WTC11 (cell line): Measurements from ENCODE around the gene TIMM50.

Experiments
- GABPB1 ChIP-seq: sonication (generic); formaldehyde crosslinking; IDR thresholded peaks from 2 replicates; pipeline ENCODE4 v1.8.1; 2023; ENCODE audit warnings: mild to moderate bottlenecking, missing genetic modification reagents
- SMAD3 ChIP-seq: sonication (generic); formaldehyde crosslinking; IDR thresholded peaks from 2 replicates; pipeline ENCODE4 v1.8.0; 2022; ENCODE audit warnings: missing genetic modification reagents, mild to moderate bottlenecking, borderline replicate concordance
- SP1 ChIP-seq: sonication (generic); formaldehyde crosslinking; conservative IDR thresholded peaks from 2 replicates; pipeline ENCODE4 v1.8.1; 2022; ENCODE audit warnings: missing genetic modification reagents
- TEAD1 ChIP-seq: sonication (generic); formaldehyde crosslinking; IDR thresholded peaks from 2 replicates; pipeline ENCODE4 v1.8.0; 2022; ENCODE audit warnings: mild to moderate bottlenecking, missing genetic modification reagents
- ZBTB21 ChIP-seq: sonication (generic); formaldehyde crosslinking; IDR thresholded peaks from 2 replicates; pipeline ENCODE4 v1.8.1; 2023; ENCODE audit warnings: mild to moderate bottlenecking, missing genetic modification reagents, borderline replicate concordance
- TF ChIP-seq, protein P1 (sequence below): fragments of 200-600 bp; IDR thresholded peaks from 2 replicates; pipeline ENCODE4 v1.8.0; 2022; ENCODE audit warnings: antibody characterized with exemption
- TF ChIP-seq, protein P2 (sequence below): fragments of 250-450 bp; sonication (Bioruptor Pico); IDR thresholded peaks from 2 replicates; pipeline ENCODE4 v1.9.0; 2021; ENCODE audit warnings: mild to moderate bottlenecking
- TF ChIP-seq, protein P3 (sequence below): sonication (generic); formaldehyde crosslinking; IDR thresholded peaks from 2 replicates; pipeline ENCODE4 v1.8.0; 2023; ENCODE audit warnings: missing genetic modification reagents
- TF ChIP-seq, protein P4 (sequence below): sonication (generic); formaldehyde crosslinking; IDR thresholded peaks from 2 replicates; pipeline ENCODE4 v1.8.1; 2022; ENCODE audit warnings: missing genetic modification reagents, borderline replicate concordance

DNA sequence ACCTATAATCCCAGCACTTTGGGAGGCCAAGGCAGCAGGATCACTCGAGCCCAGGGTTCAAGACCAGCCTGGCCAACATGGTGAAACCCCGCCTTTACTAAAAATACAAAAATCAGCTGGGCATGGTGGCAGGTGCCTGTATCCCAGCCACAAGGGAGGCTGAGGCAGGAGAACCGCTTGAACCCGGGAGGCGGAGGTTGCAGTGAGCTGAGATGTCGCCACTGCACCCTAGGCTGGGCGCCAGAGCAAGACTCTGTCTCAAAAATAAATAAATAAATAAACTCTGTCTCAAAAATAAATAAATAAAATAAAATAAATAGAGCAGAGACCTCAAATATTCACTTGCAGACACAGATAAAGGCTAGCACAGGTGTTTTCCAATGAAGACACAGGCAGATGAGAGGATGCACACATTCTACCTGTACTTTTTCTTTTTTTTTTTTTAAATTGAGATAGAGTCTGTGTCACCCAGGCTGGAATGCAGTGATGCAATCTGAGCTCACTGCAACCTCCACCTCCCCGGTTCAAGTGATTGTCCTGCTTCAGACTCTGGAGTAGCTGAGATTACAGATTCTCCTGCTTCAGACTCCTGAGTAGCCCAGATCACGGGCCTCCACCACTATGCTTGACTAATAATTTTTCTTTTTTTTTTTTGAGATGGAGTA lies 42.2 kb upstream of the TIMM50 start:
- TF ChIP-seq, protein P1, sequence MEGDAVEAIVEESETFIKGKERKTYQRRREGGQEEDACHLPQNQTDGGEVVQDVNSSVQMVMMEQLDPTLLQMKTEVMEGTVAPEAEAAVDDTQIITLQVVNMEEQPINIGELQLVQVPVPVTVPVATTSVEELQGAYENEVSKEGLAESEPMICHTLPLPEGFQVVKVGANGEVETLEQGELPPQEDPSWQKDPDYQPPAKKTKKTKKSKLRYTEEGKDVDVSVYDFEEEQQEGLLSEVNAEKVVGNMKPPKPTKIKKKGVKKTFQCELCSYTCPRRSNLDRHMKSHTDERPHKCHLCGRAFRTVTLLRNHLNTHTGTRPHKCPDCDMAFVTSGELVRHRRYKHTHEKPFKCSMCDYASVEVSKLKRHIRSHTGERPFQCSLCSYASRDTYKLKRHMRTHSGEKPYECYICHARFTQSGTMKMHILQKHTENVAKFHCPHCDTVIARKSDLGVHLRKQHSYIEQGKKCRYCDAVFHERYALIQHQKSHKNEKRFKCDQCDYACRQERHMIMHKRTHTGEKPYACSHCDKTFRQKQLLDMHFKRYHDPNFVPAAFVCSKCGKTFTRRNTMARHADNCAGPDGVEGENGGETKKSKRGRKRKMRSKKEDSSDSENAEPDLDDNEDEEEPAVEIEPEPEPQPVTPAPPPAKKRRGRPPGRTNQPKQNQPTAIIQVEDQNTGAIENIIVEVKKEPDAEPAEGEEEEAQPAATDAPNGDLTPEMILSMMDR = no peak
- TF ChIP-seq ZBTB21 (CRISPR knock-in tag) (no peak), TEAD1 (CRISPR knock-in tag) (no peak), GABPB1 (CRISPR knock-in tag) (peak; percentile 70; the same call in 1 of the 2 replicates), SP1 (CRISPR knock-in tag) (no peak), SMAD3 (CRISPR knock-in tag) (no peak)
- TF ChIP-seq, protein P2, sequence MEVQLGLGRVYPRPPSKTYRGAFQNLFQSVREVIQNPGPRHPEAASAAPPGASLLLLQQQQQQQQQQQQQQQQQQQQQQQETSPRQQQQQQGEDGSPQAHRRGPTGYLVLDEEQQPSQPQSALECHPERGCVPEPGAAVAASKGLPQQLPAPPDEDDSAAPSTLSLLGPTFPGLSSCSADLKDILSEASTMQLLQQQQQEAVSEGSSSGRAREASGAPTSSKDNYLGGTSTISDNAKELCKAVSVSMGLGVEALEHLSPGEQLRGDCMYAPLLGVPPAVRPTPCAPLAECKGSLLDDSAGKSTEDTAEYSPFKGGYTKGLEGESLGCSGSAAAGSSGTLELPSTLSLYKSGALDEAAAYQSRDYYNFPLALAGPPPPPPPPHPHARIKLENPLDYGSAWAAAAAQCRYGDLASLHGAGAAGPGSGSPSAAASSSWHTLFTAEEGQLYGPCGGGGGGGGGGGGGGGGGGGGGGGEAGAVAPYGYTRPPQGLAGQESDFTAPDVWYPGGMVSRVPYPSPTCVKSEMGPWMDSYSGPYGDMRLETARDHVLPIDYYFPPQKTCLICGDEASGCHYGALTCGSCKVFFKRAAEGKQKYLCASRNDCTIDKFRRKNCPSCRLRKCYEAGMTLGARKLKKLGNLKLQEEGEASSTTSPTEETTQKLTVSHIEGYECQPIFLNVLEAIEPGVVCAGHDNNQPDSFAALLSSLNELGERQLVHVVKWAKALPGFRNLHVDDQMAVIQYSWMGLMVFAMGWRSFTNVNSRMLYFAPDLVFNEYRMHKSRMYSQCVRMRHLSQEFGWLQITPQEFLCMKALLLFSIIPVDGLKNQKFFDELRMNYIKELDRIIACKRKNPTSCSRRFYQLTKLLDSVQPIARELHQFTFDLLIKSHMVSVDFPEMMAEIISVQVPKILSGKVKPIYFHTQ (CRISPR knock-in tag) = no peak
- TF ChIP-seq, protein P3, sequence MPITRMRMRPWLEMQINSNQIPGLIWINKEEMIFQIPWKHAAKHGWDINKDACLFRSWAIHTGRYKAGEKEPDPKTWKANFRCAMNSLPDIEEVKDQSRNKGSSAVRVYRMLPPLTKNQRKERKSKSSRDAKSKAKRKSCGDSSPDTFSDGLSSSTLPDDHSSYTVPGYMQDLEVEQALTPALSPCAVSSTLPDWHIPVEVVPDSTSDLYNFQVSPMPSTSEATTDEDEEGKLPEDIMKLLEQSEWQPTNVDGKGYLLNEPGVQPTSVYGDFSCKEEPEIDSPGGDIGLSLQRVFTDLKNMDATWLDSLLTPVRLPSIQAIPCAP (CRISPR knock-in tag) = no peak
- TF ChIP-seq, protein P4, sequence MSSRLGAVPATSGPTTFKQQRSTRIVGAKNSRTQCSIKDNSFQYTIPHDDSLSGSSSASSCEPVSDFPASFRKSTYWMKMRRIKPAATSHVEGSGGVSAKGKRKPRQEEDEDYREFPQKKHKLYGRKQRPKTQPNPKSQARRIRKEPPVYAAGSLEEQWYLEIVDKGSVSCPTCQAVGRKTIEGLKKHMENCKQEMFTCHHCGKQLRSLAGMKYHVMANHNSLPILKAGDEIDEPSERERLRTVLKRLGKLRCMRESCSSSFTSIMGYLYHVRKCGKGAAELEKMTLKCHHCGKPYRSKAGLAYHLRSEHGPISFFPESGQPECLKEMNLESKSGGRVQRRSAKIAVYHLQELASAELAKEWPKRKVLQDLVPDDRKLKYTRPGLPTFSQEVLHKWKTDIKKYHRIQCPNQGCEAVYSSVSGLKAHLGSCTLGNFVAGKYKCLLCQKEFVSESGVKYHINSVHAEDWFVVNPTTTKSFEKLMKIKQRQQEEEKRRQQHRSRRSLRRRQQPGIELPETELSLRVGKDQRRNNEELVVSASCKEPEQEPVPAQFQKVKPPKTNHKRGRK (CRISPR knock-in tag) = no peak
